K562 (cell line): ENCODE measurements around the gene PNRC2. TPM values are rescaled to one million over a fixed set of nuclear protein-coding genes. Genes with fewer than 3 reads are reported as not detected.

ENCODE experiments used
- CHCHD3 ChIP-seq: fragments of 250-450 bp; sonication (Bioruptor Pico); IDR thresholded peaks from 2 replicates; pipeline ENCODE4 v2.1.2; 2022; ENCODE audit warnings: mild to moderate bottlenecking
- CREB1 ChIP-seq, 2 experiments: sonication (generic) in 1 of 2; formaldehyde crosslinking in 1 of 2; IDR thresholded peaks; 2 replicates each; pipeline versions ENCODE4 v1.6.1 to v1.8.0; 2012 to 2022; ENCODE audit warnings: inconsistent platforms in 1 of 2, mild to moderate bottlenecking in 1 of 2, missing genetic modification reagents in 1 of 2, moderate library complexity in 1 of 2
- EHMT2 ChIP-seq: fragments of 450-650 bp; IDR thresholded peaks from 2 replicates; pipeline ENCODE4 v1.6.1; 2018; ENCODE audit warnings: antibody characterized with exemption
- HMG20B ChIP-seq: fragments of 250-450 bp; sonication (Bioruptor Pico); IDR thresholded peaks from 2 replicates; pipeline ENCODE4 v1.5.0; 2021; ENCODE audit warnings: mild to moderate bottlenecking
- MAFK ChIP-seq: IDR thresholded peaks from 2 replicates; pipeline ENCODE4 v1.6.1; 2011; ENCODE audit warnings: low read length, improper control_type of control experiment
- MCM2 ChIP-seq: fragments of 450-650 bp; IDR thresholded peaks from 2 replicates; pipeline ENCODE4 v1.6.1; 2017; ENCODE audit warnings: low read depth, mild to moderate bottlenecking
- MCM7 ChIP-seq, 2 experiments: fragments of 450-650 bp; IDR thresholded peaks; 2 replicates each; pipeline ENCODE4 v1.6.1; 2016 to 2018
- NRF1 ChIP-seq, 2 experiments: fragments of 450-650 bp; IDR thresholded peaks in 1 of 2; conservative IDR thresholded peaks in 1 of 2; 2 replicates each; pipeline ENCODE4 v1.6.1; 2014; ENCODE audit warnings: mild to moderate bottlenecking in 2 of 2
- PTRF ChIP-seq: fragments of 450-650 bp; IDR thresholded peaks from 2 replicates; pipeline ENCODE4 v1.6.1; 2016; ENCODE audit warnings: mild to moderate bottlenecking, missing genetic modification characterization, missing compliant biosample characterization
- SPI1 ChIP-seq: IDR thresholded peaks from 2 replicates; pipeline ENCODE4 v1.6.1; 2011; ENCODE audit warnings: low read depth, low read length, control low read depth, borderline replicate concordance
- TCF7 ChIP-seq: sonication (generic); IDR thresholded peaks from 2 replicates; pipeline ENCODE4 v1.6.1; 2016; ENCODE audit warnings: antibody characterized with exemption, borderline replicate concordance
- U2AF1 ChIP-seq: fragments of 200-400 bp; formaldehyde crosslinking; optimal IDR thresholded peaks from 2 replicates; pipeline ENCODE3; 2017; ENCODE audit warnings: mild to moderate bottlenecking, low read depth, low read length, moderate library complexity
- ZKSCAN3 ChIP-seq: fragments of 250-450 bp; sonication (Bioruptor Pico); IDR thresholded peaks from 2 replicates; pipeline ENCODE4 v1.4.0; 2020
- ZNF408 ChIP-seq: fragments of 250-450 bp; sonication (Bioruptor Pico); IDR thresholded peaks from 2 replicates; pipeline ENCODE4 v1.4.0; 2020; ENCODE audit warnings: low read depth, mild to moderate bottlenecking, moderate library complexity
- ZNF696 ChIP-seq: fragments of 250-450 bp; sonication (Bioruptor Pico); conservative IDR thresholded peaks from 2 replicates; pipeline ENCODE4 v1.4.0; 2020; ENCODE audit warnings: mild to moderate bottlenecking, moderate library complexity
- polyA plus RNA-seq, 8 experiments: library from polyadenylated mRNA; depleted of rRNA in 4 of 8; stranded (reverse) in 5 of 8; unstranded in 3 of 8; fragments of >200 nt; fragmentation: Nextera tagmentation in 2 of 8; fragmentation: Illumina TruSeq in 1 of 8; extraction: Ambion mirVana in 2 of 8; extraction: Trizol in 1 of 8; gene quantifications; 2 replicates each; pipeline versions ENCODE4 v1.2.1 to v1.2.3, GENCODE V29; 2011 to 2014; ENCODE audit warnings: inconsistent platforms in 1 of 8, missing spikeins in 1 of 8
- total RNA-seq, 7 experiments: library from RNA; depleted of rRNA in 6 of 7; stranded (reverse); fragments of >200 nt in 6 of 7; fragmentation: Illumina TruSeq in 2 of 7; extraction: Trizol in 2 of 7; gene quantifications; 2 replicates each; pipeline versions ENCODE4 v1.2.1 to v1.2.3, GENCODE V29; 2011 to 2021; ENCODE audit warnings: low replicate concordance in 1 of 7
- TF ChIP-seq, protein P1 (sequence below): sonication (generic); formaldehyde crosslinking; IDR thresholded peaks from 2 replicates; pipeline ENCODE4 v1.8.1; 2023; ENCODE audit warnings: missing genetic modification reagents, mild to moderate bottlenecking, borderline replicate concordance
- TF ChIP-seq, protein P2 (sequence below): fragments of 450-650 bp; formaldehyde crosslinking; IDR thresholded peaks from 2 replicates; pipeline ENCODE4 v1.4.0; 2022; ENCODE audit warnings: mild to moderate bottlenecking, moderate library complexity
- TF ChIP-seq, protein P3 (sequence below): sonication (generic); formaldehyde crosslinking; IDR thresholded peaks from 2 replicates; pipeline ENCODE4 v1.8.0; 2022; ENCODE audit warnings: mild to moderate bottlenecking, missing genetic modification reagents

The PNRC2 gene
- total and polyA plus RNA-seq, 9 of the 15 experiments (the other 6 are each of a cell fraction or from before 2014, with no cell fraction given), result 127 to 303 (median 203) TPM

DNA sequence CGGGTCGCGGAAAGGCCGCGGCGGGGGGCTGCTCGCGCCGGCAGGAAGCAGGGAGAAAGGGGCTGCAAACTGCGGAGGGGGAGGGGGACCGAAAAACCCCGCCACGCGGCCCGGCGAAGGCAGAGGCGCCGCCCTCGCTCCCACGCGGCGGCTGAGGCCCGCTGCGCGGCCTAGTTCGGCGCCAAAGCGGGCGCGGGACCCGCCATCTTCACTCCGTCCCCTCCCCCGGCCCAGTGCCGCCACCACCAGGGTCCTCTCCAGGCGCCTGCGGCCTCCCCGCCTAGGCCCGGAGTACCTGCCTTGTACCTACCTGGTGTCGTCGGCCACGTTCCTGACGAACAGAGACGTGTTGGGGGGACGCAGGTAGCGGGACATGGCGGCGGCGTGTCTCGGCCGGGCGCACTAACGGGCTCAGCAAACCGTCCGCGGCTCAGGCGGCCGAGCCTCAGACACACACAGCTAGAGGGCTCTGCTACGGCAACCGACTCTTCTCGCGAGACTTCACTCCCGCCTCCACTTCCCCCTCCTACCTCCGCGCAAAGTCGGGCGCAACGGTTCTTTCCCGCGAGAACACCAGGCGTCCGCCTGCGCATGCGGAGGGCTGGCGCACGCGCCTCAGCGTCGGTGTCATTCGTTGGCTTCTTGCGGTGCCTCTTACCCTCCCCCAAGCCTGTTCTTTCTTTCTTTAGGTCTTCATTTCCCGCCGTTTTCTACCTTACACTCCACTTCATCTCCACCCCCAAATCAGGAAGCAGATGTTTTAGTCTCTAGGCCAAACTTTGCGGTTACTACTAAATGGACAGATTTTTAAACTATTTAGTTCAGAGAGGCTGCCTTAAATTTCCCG is 20.5 kb downstream of the PNRC2 start, which contains the start of gene SRSF10 (continued):
- TF ChIP-seq, protein P1, sequence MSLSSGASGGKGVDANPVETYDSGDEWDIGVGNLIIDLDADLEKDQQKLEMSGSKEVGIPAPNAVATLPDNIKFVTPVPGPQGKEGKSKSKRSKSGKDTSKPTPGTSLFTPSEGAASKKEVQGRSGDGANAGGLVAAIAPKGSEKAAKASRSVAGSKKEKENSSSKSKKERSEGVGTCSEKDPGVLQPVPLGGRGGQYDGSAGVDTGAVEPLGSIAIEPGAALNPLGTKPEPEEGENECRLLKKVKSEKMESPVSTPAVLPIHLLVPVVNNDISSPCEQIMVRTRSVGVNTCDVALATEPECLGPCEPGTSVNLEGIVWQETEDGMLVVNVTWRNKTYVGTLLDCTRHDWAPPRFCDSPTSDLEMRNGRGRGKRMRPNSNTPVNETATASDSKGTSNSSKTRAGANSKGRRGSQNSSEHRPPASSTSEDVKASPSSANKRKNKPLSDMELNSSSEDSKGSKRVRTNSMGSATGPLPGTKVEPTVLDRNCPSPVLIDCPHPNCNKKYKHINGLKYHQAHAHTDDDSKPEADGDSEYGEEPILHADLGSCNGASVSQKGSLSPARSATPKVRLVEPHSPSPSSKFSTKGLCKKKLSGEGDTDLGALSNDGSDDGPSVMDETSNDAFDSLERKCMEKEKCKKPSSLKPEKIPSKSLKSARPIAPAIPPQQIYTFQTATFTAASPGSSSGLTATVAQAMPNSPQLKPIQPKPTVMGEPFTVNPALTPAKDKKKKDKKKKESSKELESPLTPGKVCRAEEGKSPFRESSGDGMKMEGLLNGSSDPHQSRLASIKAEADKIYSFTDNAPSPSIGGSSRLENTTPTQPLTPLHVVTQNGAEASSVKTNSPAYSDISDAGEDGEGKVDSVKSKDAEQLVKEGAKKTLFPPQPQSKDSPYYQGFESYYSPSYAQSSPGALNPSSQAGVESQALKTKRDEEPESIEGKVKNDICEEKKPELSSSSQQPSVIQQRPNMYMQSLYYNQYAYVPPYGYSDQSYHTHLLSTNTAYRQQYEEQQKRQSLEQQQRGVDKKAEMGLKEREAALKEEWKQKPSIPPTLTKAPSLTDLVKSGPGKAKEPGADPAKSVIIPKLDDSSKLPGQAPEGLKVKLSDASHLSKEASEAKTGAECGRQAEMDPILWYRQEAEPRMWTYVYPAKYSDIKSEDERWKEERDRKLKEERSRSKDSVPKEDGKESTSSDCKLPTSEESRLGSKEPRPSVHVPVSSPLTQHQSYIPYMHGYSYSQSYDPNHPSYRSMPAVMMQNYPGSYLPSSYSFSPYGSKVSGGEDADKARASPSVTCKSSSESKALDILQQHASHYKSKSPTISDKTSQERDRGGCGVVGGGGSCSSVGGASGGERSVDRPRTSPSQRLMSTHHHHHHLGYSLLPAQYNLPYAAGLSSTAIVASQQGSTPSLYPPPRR (CRISPR knock-in tag), result peak; percentile 66; the same call in 1 of the 2 replicates
- TF ChIP-seq ZNF696 (CRISPR knock-in tag), result no peak
- TF ChIP-seq CREB1 (IDR thresholded peaks at IDR 0.05), result peak; percentile 68
- TF ChIP-seq CREB1 (CRISPR knock-in tag; IDR thresholded peaks at IDR 0.05), result peak; percentile 80
- TF ChIP-seq PTRF (tag), result no peak
- TF ChIP-seq ZKSCAN3 (CRISPR knock-in tag), result no peak
- peak; percentile 75; the same call in 1 of the 2 replicates for TF ChIP-seq CHCHD3
- TF ChIP-seq SPI1, result peak; percentile 94
- TF ChIP-seq NRF1 (conservative IDR thresholded peaks at IDR 0.05 in 1 of 2, IDR thresholded peaks at IDR 0.05 in 1 of 2), result peak; percentile 100
- TF ChIP-seq, protein P2, sequence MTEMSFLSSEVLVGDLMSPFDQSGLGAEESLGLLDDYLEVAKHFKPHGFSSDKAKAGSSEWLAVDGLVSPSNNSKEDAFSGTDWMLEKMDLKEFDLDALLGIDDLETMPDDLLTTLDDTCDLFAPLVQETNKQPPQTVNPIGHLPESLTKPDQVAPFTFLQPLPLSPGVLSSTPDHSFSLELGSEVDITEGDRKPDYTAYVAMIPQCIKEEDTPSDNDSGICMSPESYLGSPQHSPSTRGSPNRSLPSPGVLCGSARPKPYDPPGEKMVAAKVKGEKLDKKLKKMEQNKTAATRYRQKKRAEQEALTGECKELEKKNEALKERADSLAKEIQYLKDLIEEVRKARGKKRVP (CRISPR knock-in tag), result no peak
- TF ChIP-seq, protein P3, sequence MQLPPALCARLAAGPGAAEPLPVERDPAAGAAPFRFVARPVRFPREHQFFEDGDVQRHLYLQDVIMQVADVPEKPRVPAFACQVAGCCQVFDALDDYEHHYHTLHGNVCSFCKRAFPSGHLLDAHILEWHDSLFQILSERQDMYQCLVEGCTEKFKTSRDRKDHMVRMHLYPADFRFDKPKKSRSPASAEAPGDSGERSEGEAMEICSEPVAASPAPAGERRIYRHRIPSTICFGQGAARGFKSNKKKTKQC, result peak; percentile 70
- TF ChIP-seq TCF7, result no peak
- no peak for TF ChIP-seq HMG20B (CRISPR knock-in tag)
- TF ChIP-seq ZNF408 (CRISPR knock-in tag), result no peak
- TF ChIP-seq MCM7 (IDR thresholded peaks at IDR 0.05), result no peak
- TF ChIP-seq U2AF1, result peak; percentile 98
- TF ChIP-seq MAFK, result no peak
- 0 out of 2 replicates have a peak, but pooled peaks have one; percentile 54 for TF ChIP-seq EHMT2
- TF ChIP-seq MCM2, result no peak
